GM19239 (cell line): Measurements from ENCODE around the gene DSCAM.

ENCODE experiments used
- DNase-seq: peaks from one replicate; pipeline ENCODE4 v3.0.0; 2011; ENCODE audit warnings: low spot score; ENCODE audit not compliant: insufficient read length
- FAIRE-seq: peaks from 2 replicates; lab custom pipeline; 2011; peaks lifted over from hg19 to GRCh38; lab: Jason Lieb, UNC

Gene DSCAM

DNA sequence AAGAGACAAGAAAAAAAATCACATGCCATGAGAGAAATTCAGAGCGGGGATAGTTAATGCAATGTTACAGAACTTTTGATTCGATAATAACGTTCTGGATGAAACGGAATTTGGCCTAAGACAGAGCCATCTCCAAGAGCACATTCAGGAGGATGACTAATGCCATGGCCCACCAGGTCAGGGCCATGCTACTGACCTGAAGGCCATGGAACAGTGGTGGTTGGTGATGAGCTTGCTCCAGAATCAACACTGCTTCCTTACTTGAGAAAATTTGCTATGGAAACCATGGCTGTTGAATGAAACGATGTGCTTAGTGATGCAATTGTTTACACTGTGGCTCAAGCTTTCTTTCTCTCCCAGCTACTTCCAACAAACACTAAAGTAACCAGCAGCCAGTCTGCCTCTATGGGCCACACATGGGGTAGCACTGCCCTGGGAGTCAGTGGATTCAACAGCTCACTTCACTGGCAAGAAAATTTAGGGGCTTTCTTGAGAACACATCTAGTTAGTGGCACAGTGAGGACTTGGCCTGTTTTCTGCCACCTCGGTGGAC is 680.6 kb downstream of the DSCAM start:
- FAIRE-seq (no peak), DNase-seq (no peak)

DNA sequence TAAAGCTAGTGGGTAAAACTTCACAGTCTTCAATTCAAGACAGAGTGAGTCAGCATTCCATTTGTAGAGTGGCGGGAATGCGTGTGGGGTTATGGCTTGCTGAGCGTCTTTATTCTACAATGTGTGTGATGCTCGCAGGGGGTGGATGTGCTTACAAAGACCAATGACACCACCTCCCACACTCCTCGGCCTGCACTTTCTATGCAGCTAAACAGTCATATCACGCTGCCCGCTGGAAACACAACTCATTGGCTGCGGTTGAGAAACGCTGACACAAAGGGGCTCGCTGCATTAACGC is 681.2 kb downstream of the DSCAM start:
- FAIRE-seq (no peak), DNase-seq (no peak)

DNA sequence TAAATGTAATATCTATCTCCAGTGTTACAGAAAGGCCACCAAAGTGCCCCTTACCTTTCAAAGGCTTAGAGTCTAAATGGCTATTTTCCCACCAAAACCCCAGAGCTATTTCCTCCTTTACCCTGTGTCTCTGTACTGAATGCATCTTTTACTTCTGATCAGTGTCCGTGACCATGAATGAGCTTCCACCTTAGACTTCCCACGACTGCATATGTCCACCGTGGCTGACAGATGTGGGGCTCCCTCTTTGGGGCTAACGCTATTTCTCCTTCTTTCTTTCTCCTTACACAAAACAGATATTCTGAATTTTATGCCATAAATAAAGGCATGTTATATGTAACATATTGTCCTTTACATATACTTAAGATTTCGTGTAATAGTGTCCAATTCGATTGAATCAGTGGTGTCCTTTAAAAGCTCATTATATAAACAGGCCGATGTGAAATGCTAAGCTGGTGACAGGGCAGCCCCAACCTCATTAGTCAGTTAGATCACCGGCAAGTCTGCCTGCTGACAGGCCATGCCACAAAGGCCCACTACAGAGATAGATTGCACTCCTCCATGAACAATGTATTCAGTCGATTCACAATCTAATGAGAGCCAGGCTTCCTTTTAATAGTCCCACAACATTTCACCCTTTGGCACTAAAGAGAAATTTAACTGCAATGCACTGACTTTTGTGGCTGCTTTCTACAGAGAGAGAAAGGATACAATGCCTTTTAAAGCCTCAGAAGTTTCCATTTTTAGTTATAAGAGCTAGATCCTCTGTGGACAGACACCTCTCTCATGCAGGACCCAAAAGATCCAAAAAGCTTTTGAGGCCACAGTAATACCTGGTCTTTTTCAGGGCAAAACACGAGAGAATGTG is 681.8 kb downstream of the DSCAM start:
- DNase-seq (no peak), FAIRE-seq (no peak)

DNA sequence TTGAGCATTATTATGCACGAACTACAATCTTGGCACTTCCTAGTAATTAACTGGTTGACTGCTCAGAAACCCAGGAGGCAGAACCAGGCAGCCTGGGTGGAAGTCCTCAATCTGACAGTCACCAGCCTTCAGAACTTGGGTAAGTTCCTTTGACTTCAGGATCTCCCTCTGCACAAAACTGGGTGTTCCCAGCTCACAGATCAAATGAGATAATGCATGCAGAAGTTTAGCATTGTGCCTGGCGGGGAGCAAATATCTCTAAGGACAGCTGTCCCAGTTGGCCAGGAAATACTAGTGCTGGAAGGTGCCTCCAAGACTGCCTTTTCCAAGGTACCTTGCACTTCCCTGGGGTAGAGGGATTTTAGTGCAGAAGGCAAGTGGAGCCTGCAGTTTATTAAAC is 684.9 kb downstream of the DSCAM start:
- DNase-seq (no peak), FAIRE-seq (no peak)

DNA sequence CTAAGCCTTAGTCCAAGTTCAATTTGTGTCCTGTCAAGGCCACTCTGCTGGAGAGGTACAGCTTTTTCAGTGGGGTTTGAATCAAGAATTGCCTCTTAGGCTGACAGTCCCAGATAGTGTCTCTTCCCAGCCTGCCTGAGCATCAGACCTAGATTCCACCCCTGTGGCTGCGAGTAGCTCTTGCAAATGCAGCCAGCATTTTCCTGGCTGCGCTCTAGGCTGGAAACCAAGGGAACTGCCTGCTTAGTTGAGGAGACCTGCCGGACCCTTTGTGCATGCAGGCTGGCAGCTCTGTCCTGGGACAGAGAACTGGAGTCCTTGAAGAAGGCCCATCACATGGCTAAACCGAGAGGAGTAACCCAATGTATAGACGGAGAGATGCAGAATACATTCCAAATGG is 686.0 kb downstream of the DSCAM start:
- FAIRE-seq (no peak), DNase-seq (no peak)

DNA sequence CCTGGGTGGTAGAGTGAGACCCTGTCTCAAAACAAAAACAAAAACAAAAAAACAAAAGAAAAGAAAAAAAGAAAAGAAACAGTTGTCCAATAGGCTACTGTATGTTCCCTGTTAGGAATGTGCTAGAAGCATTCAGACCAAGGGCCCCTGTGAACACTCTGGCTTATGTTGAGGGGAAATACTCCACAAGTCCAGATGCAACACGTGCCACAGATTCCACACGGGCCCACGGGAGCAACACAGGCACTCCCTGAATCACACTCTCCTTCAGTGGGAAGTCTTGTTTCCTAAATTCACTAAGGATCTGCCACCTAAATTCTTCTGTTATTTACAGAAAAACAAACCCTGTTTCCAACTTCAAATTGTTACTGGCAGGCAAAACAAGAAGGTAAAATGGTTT is 688.6 kb downstream of the DSCAM start:
- FAIRE-seq (no peak), DNase-seq (no peak)

DNA sequence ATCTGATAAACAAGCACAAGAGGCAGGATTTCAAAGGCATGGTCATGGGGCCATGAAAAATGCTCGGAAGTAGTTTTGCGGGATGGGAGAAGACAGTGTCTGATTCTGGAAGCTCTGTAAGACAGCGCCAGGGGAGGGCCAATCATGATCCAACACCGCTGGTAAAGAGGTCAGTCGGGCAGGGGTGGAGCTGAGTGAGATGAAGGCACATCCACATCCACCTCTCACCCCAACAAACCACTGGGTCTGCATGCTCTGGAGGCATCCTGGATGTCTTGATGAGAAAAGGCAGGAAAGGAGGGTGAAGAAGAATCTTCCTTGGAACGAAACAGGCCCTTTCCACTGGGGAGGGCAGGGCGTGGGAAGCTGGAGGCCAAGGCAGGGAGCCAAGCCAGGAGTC is 691.4 kb downstream of the DSCAM start:
- DNase-seq: no peak
- FAIRE-seq: no peak

DNA sequence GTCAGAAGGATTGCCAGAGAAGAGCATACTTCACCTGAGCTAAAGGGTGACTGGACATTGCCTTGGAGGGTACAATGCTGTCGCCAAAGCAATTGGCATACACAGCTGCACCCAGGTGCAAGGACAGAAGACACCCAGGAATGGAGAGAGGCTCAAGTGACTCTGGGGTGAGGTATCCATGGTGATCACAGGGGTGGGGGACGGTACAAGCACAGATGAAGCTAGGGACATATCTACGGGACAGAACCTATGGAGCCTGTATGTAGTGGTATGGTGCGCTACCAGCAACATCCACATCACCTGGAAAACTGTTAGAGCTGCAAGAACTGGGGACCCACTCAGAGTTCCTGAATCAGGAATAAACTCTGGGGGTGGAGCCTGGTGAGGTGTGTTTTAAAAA is 693.6 kb downstream of the DSCAM start:
- DNase-seq (no peak), FAIRE-seq (no peak)

DNA sequence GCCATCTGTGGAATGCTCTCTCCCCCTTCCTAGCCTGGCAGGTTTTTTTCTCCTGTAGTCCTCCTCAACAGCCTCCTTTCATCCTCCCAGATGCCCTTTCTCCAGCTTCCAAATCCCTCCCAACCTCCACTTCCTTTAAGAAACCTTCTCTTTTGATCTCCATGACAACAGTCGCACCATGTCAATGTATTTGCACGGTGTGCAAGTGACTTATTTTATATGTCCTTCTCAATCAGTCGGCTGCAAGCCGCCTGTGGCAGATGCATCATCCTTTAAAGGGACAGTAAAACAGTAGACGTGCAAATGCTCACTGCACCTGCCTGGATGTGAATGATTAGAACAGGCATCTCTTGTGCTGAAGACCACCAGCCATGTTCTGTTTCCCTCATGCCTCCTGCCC is 694.5 kb downstream of the DSCAM start:
- DNase-seq: no peak
- FAIRE-seq: no peak

DNA sequence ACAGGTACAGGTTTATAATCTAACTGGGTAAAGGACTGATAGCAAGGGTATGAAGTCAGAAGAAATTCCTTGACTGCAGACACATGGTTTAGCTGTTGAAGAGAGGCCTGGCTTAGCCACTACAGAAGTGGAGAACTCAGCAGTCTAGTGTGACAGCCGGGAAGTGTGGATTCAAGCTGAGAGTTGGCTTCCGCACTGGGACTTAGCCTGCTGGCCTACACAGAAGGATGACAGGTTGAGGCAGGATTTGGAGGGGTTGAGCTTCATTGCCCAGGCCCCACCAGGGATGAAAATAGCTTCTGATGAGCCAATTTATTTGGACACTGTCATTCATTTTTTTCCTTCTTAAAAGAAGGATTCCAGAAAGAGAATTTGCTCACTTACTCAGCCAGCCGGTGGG is 695.3 kb downstream of the DSCAM start:
- no peak for FAIRE-seq
- DNase-seq: no peak

DNA sequence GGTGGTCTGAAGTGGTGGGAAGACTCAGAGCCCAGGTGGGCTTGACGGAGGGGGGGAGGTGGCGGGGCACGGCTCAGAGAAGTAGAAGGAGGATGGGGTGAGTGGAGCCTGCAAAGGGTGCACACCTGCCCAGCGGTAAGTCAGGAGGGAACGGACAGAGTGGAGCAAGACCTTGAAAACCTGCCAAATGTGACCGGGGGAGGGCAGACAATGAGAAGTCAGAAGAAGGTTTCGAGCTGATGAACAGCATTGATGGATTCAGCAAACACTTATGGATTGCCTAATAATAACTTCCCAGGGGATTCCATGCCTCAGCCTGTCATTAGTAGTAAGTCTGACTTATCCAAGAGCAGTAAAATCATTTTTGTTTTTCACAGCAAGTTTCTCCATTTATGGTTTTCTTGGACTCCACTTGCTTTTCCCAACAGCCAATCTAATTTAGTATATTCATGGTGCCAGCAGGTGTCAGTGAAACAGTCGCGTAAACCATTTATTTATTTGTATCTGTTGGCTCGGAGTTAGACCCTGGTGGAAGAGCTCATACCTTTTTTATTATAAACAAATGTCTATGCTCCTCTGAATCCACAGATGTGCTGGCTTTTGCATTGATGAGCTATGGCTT is 700.6 kb downstream of the DSCAM start:
- DNase-seq (no peak), FAIRE-seq (no peak)

DNA sequence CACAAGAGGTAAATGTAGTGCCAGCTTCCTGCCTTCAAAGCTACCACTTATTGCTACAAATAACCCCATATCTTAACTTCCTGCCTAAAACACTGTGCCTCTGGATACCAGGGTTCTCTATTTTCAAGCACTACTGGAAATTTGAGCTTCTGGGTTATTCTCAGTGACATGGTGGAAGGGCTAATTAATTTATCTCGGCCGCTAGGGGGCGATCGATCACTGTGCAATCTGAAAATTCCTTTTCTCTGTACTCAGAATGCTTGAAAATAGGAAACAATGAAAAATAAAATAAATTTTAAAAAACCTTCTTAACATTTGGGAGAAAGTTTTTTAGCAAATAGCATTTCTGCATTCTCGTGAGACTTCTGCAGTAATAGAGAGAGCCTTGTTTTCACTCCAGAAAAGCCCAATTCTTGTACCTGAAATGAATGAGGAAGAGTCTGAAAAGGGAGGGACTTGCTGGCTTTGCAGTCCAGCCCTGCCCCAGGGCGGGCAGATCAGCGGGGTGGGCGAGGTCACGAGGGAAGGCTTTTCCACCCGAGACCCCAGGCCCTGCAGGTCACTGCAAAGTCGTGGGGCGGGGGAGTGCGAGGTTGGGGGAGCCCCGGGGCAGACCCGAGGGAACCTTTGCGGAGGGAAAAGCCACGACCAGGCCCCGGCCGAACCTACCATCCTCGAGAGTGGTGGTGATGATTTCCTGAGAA is 703.0 kb downstream of the DSCAM start:
- no peak for FAIRE-seq

DNA sequence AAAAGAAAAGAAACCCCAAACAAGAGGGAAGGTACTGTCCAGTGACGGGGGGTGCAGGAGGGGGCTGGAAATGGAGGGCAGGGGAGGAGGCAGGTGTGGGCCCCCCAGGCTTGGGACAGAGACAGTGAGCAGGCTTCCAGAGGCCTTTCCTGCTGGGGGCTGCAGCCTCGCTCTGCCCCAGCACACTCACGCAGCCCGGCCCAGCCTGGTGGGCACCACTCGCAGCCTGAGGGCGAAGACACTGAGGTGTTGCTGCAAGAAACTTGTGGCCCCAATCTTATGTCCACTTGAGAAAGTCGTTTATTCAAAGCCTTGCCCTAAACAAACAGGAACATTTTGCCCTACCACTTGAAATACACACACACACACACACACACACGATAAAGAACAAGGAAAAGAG is 705.3 kb downstream of the DSCAM start:
- no peak for DNase-seq
- no peak for FAIRE-seq

More for the DNA sequence above, 703.0 kb downstream of the DSCAM start:
- DNase-seq: peak; percentile 12

DNA sequence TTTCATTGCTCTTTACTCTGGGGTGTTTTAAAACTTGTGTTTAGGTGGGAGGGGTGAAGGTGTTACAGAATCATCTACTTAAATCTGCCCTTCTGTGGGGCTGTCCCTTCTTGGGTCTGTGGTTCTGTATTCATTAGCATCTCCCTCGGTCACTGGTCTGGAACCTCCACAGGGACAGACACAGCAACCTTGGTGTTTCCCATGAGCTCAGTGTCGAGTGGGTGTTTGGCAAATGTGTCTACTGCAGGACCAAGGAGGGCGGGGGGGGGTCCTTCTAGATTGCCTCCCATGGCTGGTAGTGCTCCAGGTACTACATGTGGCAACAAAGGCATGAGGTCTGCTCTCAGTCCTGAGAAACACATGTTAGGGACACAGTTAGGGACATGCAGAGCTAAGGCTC is 706.3 kb downstream of the DSCAM start:
- DNase-seq (no peak), FAIRE-seq (no peak)

DNA sequence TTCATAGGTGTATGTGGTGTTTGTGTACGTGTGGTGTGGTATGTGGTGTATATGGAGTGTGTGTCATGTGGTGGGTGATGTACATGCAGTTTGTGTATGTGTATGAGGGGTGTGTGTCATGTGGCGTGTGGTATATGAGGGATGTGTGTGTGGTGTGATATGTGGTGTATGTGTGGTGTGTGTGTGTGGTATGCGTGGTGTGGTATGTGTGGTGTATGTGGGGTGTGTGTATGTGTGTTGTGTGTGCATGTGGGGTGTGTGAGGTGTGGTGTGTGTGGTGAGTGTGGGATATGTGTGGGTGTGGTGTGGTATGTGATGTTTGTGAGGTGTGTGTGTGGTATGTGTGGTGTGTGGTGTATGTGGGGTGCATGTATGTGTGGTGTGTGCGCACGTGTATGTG is 707.3 kb downstream of the DSCAM start:
- DNase-seq (no peak), FAIRE-seq (no peak)

DNA sequence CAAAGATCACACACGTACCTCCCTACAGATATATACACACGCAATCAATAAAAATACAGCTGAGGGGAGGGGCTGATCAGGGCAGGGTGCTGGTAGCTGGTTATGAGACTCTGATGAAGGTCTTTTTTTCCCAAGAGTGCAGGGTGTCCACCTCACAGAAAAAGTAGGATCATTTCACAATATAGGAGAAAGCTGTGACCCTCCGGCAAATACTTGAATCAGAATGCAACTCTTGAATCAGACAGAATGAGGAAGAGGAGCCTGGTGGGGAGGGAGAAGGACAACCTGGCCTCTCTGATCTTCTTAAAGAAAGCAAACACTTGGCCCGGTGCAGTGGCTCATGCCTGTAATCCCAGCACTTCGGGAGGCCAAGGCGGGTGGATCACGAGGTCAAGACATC is 710.4 kb downstream of the DSCAM start:
- FAIRE-seq (no peak), DNase-seq (no peak)

DNA sequence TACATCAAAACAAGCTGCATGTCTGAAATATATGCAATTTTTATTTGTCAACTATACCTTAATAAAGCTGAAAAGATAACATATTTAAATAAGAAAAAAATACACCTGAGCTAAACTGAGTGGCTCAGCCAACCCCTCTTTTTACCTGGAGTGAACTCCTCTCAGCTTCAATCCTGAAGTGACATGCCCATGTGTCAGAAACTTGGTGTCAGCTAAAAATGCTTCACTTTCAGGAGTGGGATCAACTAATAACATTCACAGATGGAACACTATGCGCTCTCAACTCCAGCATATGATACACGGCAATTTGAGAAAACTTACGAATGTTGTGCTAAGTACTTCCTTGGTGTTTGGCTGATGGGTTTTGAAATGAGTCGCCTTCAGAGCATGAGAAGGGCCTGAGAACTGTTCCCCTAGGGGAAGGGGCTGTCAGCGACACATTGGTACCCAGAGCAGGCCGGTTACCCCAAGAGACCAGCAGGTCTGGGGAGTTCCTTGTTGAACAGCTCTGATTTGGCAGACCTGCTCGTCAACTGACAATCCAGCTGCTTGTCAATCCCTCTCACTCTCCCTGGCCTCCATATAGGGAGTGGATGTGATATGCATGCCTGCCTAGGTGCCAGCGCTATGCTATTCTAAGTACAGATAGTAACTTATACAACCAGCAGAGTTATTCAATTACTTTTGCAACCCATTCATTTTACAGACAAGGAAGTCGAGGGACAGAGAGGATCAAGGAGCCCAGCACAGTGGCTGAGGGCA is 712.0 kb downstream of the DSCAM start:
- no peak for FAIRE-seq
- DNase-seq: no peak

DNA sequence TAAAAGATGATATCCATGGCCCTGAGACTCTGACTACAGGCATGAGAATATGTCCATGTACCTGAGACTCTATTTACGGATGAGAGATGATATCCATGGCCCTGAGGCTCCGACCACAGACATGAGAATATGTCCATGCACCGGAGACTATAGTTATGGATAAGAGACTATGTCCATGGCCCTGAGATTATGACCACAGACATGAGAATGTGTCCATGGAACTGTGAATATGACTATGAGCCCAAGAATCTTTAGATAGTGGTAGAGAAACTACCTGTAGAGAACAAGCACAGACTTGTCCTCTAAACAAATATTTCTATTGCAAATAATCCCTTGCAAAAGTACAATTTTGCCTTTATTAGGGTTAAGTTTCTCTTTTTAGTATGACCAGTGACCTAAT is 716.5 kb downstream of the DSCAM start:
- DNase-seq (no peak), FAIRE-seq (no peak)

DNA sequence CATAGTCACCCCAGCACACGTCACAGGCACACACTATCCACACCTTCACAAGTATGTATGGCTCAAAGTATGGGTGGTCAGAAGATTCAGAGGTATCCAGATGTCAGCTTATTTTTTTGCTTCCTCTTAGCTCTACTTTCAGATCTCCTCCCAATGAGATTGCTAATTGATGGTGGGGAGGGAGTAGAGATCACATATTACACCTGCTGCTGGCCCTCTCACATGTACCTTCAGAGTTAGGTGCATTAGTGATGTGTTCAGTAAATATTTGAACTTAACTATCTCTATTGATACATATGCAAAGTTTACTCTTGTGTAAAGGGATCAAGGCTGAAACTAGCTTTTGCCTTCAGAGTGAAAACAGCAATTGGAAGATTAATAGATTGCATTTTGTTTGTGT is 717.1 kb downstream of the DSCAM start:
- FAIRE-seq: no peak

DNA sequence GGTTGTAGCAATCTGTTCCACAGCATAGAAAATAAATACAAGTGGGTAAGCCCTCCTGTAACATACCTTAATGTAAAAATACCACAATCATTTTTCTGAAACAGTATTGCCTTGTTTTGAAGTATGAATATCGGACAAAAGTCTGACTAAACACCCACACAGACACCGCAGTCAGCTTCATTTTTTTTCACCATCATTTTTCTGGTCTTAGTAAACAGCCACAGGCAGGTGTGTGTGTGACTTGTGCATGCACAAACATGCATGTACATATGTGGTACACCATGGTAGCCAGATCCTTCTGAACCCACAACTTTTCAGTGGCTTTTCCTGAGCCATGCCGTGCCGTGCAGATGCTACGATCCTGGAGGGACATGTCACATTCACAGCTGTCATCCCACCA is 718.1 kb downstream of the DSCAM start:
- no peak for DNase-seq
- FAIRE-seq: no peak

More for the DNA sequence above, 717.1 kb downstream of the DSCAM start:
- no peak for DNase-seq
